NCI-H2029 treated with DMSO at 0.1 percent for 48 hours (cell line): ENCODE data around the gene ADGRG6.
"Not testable (repeated sequence)": the region's sequence is repeated elsewhere in the genome, so short reads cannot be mapped to it uniquely, and the experiment has no call there.

ENCODE experiments used
- DNase-seq: peaks from one replicate; lab custom pipeline; 2025; lab: John Stamatoyannopoulos, UW

Gene ADGRG6

DNA sequence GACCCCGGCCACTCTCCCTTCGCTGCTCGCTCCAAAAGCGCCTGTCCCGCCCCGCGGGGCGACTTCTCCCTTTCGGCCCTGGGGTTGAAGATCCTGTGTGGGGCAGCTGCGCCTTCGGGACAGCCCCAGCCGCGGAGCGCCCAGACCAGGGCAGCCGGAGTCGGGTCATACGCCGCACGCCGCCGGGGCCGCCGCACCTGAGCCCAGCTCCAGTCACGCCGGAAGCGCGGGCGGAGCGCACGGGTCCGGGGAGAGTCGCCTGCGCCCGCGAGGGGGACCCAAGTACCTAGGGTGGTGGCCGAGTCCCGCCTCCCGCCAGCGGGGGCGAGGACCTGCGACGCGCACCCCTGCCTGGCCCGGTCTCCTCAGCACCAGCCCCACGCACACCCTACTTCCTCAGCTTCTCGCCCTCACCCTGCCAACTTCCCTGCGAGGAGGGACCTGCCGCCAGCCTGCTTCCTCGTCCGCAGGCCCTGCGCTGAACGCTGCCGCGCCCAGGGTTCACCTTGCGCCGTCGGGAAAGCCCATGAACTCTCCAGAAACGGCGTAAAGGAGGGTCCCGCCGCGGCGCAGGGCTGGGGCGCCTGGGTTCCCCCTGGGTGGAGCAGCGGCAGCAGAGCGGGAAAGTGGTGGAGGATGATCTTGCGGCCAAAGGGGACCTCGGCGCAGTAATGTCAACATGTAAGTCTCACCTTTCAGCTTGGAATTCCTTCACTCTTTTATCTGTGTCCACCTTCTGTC is at the start of gene ADGRG6:
ADGRG6 (plus strand) TSS at position 357 of the 741 bp plus-strand sequence; CDS start at position 680, 323 bp downstream.
- DNase-seq: no peak

DNA sequence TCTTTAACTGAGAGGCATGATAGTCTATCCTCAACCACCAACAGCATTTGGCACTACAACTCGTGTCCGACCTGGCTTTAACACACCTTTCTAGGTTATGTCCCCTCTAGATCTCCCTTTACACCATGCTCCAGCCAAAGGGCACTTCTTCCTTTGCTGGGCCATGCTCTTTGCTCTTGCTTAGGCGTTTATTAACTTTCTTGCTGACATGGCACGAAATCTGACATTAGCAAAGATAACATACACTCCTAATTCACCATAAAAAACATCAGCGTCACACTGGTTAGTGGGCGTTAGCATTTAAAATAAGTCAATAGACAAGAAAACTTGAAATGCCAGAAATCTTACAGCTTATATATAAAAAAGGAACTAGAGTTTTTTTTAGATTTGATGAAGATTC is 47.3 kb upstream of the ADGRG6 start:
- DNase-seq: no peak

DNA sequence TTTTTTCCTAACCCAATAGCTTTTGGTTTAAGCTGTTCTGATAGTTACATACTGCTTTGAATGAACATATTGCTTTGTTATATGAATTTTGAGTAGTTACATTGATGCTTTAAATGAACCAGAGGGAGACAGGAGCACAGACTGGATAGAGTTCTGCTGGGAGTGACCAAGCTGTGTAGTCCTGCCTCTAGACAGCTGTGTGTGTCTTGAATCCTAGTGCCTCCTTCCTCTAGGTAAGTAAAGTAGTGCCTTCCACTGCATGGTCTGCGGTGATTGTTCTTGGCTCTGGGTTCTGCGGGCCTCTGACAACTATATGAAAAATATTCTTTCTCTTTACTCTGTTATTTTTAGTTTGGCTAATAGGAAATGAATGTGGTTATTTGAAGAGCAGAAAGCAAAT is 46.0 kb upstream of the ADGRG6 start:
- no peak for DNase-seq

- DNase-seq: no peak
Observed at GRCh38 chr6:142258305-142258704, 43.5 kb upstream of the ADGRG6 start.

DNA sequence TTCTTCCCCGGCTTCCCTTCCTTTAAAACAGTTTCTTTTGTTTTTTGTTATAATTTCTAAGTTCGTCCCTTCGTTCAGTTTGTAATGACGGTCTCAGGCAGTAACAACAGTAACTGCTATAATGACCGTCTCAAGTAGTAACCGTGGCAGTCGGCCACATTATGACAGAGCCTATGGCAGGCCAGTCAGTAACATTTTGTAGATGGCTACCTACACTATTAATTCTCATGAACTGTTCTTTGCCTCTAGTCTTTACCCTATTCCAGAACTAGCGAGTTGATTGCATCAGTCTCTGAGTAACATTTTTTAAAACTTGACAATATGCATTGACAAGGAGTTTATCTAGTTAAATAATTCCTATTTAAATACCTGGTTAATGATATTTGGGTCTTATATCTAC is 43.0 kb upstream of the ADGRG6 start:
- DNase-seq: no peak

DNA sequence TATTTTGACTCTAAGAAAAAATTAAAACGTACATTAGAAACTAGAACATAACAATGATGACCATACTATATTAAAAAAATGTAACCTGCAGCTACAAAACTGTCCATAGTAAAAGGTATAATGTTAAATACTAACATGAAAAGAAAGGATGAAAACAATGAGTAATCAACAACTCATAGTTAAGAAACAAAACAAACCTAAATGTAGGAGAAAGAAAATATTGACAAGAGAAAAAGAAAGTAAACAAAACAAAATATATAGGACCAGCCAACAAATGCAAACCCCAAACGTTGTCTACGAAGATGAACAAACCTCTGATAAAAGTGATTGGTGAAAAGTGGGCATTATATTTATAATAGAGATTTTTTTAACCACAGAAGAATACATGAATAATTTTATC is 41.1 kb upstream of the ADGRG6 start:
- no peak for DNase-seq

DNA sequence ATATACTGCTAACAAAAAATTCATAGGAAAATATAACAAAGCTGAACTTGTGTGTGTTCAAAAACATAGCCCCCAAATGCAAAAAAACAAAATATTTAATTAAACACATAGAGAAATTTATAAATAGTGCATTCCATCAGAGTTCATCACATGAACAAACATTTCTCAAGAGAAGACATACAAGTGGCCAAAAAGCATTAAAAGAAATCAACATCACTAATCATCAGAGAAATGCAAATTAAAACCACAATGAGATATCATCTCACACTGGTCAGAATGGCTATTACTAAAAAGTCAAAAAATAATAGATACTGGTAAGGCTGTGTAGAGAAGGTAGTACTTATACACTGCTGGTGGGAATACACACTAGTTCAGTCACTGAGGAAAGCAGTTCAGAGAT is 39.6 kb upstream of the ADGRG6 start:
- DNase-seq: no peak

GRCh38 chr6:142265476-142265875 is 36.3 kb upstream of the ADGRG6 start:
- DNase-seq: no peak

- no peak for DNase-seq
Observed at GRCh38 chr6:142266060-142266459, 35.7 kb upstream of the ADGRG6 start.

DNA sequence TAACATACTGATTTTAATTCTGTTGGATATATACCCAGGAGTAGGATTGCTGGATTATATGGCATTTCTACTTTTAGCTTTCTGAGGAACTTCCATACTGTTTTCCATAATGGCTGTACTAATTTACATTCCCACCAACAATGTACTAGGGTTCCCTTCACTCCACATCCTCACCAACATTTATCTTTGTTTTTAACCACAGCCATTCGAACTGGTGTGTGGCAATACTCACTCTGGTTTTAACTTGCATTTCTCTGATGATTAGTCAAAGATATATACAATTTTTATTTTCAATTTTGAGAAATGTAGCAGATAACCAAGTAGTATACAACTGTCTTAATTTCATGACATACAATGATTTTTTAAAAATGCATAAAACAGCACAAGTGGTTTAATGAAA is 30.3 kb upstream of the ADGRG6 start:
- no peak for DNase-seq

GRCh38 chr6:142274656-142275055 is 27.2 kb upstream of the ADGRG6 start:
- no peak for DNase-seq

GRCh38 chr6:142275236-142276006 is 26.4 kb upstream of the ADGRG6 start:
- DNase-seq: no peak

DNA sequence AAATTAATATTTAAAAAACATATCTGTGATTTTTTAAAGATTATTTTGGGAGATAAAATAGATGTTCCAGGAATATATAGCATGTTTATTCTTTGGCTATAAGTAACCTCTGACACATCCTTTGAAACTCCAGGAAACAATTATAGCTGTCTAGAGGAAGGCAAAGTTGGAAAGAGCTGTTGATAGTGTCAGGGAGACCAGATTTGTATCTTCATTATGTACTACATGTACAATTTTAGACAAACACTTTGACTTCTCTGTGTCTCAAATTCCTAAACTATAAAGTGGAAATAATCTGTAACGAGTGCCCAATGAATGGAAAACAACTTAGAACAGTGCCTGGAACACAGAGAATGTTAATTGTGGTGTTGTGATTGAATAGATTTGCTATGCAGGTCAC is 25.6 kb upstream of the ADGRG6 start:
- no peak for DNase-seq

- no peak for DNase-seq
Observed at GRCh38 chr6:142279350-142280180, 22.2 kb upstream of the ADGRG6 start.

DNA sequence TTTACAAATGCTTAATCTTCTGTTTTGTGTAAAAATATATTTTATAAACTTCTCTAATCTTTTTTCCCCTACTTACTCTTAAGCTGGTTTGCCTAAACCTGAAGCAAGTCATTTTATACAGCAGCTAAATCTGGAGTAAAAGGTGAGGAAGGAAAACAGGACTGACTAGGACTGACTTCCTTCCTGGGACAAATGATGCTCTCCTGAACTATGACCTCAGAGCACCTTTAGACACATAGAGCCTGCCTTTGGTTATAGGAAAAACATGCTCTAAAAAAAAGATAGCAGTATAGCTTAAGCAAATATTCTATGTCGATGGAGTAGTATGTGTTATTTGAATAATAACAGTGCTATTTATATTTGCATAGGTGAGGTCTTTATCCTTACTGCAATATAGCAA is 21.5 kb upstream of the ADGRG6 start:
- DNase-seq: no peak

- no peak for DNase-seq
Observed at GRCh38 chr6:142280927-142281326, 20.9 kb upstream of the ADGRG6 start.

- DNase-seq: not testable (repeated sequence)
Observed at GRCh38 chr6:142283138-142283537, 18.7 kb upstream of the ADGRG6 start.

DNA sequence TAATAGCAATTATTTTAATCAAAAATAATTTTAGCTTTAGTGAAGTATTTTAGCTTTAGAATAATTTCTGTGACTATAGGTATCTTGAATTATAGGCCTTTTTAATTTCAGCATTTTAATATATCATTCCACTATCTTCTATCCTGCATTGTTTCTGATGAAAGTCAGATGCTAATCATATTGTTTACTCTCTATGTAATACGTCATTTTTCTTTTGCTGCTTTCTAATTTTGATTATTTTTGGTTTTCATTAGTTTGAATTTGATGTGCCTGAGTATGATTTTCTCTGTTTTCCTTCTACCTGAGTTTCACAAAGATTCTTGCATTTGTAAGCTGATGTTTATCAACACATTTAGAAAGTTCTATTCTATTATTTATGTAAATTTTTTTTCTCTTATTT is 17.4 kb upstream of the ADGRG6 start:
- DNase-seq: no peak

DNA sequence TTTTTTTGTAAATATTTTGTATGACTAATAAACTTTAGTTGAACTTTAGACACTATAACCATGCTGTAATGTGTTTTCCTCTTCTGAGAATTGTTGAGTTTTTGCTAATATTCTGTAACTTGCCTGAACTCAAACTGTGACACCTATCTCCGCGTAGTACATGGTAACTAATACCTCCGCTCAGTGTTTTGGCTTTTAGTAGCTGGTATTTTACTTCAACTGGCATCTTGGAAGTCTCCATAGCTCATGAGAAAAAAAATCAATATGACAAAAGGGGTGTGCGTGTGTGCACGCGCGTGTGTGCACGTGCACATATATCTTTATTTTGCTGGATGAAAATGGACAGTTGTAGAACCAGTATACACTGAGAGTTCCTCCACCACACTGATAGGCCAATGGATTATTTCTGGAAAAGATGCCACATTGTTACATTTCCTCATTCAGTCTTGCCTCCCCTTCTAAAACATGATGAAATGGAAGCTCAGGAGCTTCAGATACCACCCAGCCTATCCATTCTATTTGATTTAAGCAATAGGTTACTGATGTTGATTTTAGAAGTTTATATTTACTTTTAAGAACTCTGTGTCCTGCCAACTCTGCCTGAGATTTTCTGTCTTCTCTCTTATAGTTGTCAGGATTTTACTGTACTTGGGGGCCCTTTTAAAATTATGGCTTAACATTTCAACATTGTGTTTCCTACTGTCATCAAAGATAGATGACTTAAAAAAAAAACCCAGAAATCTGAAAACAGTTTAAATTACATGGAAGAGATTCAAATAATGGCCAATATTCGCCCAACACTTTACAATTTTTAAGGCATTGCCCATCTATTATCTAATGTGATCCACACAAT is 16.3 kb upstream of the ADGRG6 start:
- no peak for DNase-seq

GRCh38 chr6:142286088-142286409 is 15.8 kb upstream of the ADGRG6 start:
- no peak for DNase-seq

GRCh38 chr6:142289687-142290086 is 12.1 kb upstream of the ADGRG6 start:
- DNase-seq: no peak

GRCh38 chr6:142290851-142291250 is 11.0 kb upstream of the ADGRG6 start:
- DNase-seq: no peak
